CD4-positive, alpha-beta T cell treated with Interleukin-12 subunit alpha and Interleukin-12 subunit beta, for 1 hour (primary cell): ENCODE data around the gene ACTG1.

Experiments
- DNase-seq: peaks from one replicate; pipeline ENCODE4 v3.0.0-alpha.2; 2020

ACTG1 gene

GRCh38 chr17:81515530-81516041 lies 3.0 kb upstream of the ACTG1 start:
- no peak for DNase-seq

- DNase-seq = peak; percentile 79
These were observed 2.3 kb upstream of the ACTG1 start for GRCh38 chr17:81514739-81515529.

- no peak for DNase-seq
These were observed 1.8 kb upstream of the ACTG1 start for GRCh38 chr17:81514489-81514738.

GRCh38 chr17:81513753-81514488 lies 1.3 kb upstream of the ACTG1 start:
- peak; percentile 31 for DNase-seq

GRCh38 chr17:81513372-81513752 lies 763 bp upstream of the ACTG1 start:
- peak; percentile 62 for DNase-seq

GRCh38 chr17:81511804-81512561 lies 616 bp downstream of the ACTG1 start:
- DNase-seq = peak; percentile 35

GRCh38 chr17:81511554-81511803 lies 1.1 kb downstream of the ACTG1 start:
- DNase-seq = no peak

- DNase-seq = peak; percentile 49
These were observed 1.6 kb downstream of the ACTG1 start for GRCh38 chr17:81510785-81511553.

GRCh38 chr17:81509972-81510784 lies 2.4 kb downstream of the ACTG1 start:
- no peak for DNase-seq

- DNase-seq = peak; percentile 46
These were observed 3.2 kb downstream of the ACTG1 start for GRCh38 chr17:81509207-81509971.

- DNase-seq = no peak
These were observed 3.9 kb downstream of the ACTG1 start for GRCh38 chr17:81508639-81509206.

GRCh38 chr17:81503619-81504018 lies 9.0 kb downstream of the ACTG1 start:
- no peak for DNase-seq

GRCh38 chr17:81502471-81503017 lies 10.1 kb downstream of the ACTG1 start:
- DNase-seq = no peak

- DNase-seq = no peak
These were observed 12.6 kb downstream of the ACTG1 start for GRCh38 chr17:81500047-81500446.

GRCh38 chr17:81499601-81499970 lies 13.0 kb downstream of the ACTG1 start:
- no peak for DNase-seq

- DNase-seq = no peak
These were observed 13.5 kb downstream of the ACTG1 start for GRCh38 chr17:81498953-81499600.

- DNase-seq = no peak
These were observed 17.8 kb downstream of the ACTG1 start for GRCh38 chr17:81494626-81495377.

GRCh38 chr17:81493198-81494038 lies 19.2 kb downstream of the ACTG1 start:
- DNase-seq = no peak

GRCh38 chr17:81492706-81493105 lies 19.9 kb downstream of the ACTG1 start:
- no peak for DNase-seq
